RWPE2 (cell line): ENCODE measurements around the gene FAM50B.

Source experiments
- ATAC-seq: fragments of 200-7000 bp; cut with Tn5 transposase; 3 replicates; pipeline ENCODE4 v1.9.1; 2021; ENCODE audit warnings: low read depth
- DNase-seq: peaks from one replicate; pipeline ENCODE4 v3.0.0-alpha.2; 2020; ENCODE audit warnings: low spot score
- H3K27ac ChIP-seq: fragments of 450-650 bp; 2 replicates; pipeline ENCODE4 v1.5.1; 2017; ENCODE audit warnings: mild to moderate bottlenecking; ENCODE audit not compliant: poor library complexity, severe bottlenecking
- H3K27me3 ChIP-seq: fragments of 250-450 bp; sonication (Bioruptor Pico); 2 replicates; pipeline ENCODE4 v1.5.1; 2021; ENCODE audit warnings: mild to moderate bottlenecking, moderate library complexity; ENCODE audit not compliant: insufficient read depth, poor library complexity, severe bottlenecking
- H3K36me3 ChIP-seq: fragments of 250-450 bp; sonication (Bioruptor Pico); 2 replicates; pipeline ENCODE4 v1.5.1; 2020; ENCODE audit warnings: low read depth, mild to moderate bottlenecking, moderate library complexity
- H3K4me1 ChIP-seq: fragments of 250-450 bp; sonication (Bioruptor Pico); 2 replicates; pipeline ENCODE4 v1.5.1; 2021; ENCODE audit warnings: mild to moderate bottlenecking, moderate library complexity; ENCODE audit not compliant: insufficient read depth, poor library complexity, severe bottlenecking
- H3K4me3 ChIP-seq: fragments of 250-450 bp; sonication (Bioruptor Pico); 2 replicates; pipeline ENCODE4 v1.5.1; 2021; ENCODE audit warnings: mild to moderate bottlenecking, moderate library complexity; ENCODE audit not compliant: severe bottlenecking
- H3K9me3 ChIP-seq: fragments of 250-450 bp; sonication (Bioruptor Pico); 2 replicates; pipeline ENCODE4 v1.5.1; 2021; ENCODE audit warnings: mild to moderate bottlenecking, moderate library complexity; ENCODE audit not compliant: severe bottlenecking
- TF ChIP-seq, protein P1 (sequence below): fragments of 450-650 bp; IDR thresholded peaks from one replicate; pipeline ENCODE4 v1.5.1; 2017; ENCODE audit warnings: mild to moderate bottlenecking, moderate library complexity; ENCODE audit not compliant: poor library complexity, severe bottlenecking

The FAM50B gene

DNA sequence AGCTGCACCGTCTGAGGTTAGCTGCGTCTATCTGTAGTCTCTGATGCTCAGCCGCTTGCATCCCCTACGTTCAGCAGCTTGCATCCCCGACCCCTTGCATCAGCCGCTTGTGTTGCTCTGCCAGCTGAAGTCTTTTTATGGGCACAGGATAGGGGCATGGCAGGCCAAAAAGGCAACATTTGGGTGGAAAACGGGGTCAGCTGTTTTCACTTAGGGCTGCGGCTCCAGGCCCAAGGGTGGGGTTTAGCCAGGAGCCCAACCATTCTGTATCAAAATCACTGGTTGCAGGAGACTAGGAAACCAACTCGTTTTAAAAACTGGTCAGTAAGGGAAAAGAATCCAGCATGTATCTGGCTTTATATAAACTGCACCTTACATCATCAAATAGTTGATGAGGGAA, 49.9 kb downstream of the FAM50B start:
- peaks cover 11% of the 10 kb centered on the region for H3K4me1 ChIP-seq
- no peak for ATAC-seq
- H3K27ac ChIP-seq = no peak overlapping the region
- H3K27me3 ChIP-seq = no peaks in the 10 kb centered on the region
- DNase-seq = no peak
- TF ChIP-seq, protein P1, sequence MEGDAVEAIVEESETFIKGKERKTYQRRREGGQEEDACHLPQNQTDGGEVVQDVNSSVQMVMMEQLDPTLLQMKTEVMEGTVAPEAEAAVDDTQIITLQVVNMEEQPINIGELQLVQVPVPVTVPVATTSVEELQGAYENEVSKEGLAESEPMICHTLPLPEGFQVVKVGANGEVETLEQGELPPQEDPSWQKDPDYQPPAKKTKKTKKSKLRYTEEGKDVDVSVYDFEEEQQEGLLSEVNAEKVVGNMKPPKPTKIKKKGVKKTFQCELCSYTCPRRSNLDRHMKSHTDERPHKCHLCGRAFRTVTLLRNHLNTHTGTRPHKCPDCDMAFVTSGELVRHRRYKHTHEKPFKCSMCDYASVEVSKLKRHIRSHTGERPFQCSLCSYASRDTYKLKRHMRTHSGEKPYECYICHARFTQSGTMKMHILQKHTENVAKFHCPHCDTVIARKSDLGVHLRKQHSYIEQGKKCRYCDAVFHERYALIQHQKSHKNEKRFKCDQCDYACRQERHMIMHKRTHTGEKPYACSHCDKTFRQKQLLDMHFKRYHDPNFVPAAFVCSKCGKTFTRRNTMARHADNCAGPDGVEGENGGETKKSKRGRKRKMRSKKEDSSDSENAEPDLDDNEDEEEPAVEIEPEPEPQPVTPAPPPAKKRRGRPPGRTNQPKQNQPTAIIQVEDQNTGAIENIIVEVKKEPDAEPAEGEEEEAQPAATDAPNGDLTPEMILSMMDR = no peak
- no peaks in the 10 kb centered on the region for H3K36me3 ChIP-seq
- no peaks in the 10 kb centered on the region for H3K9me3 ChIP-seq
- H3K4me3 ChIP-seq = no peak overlapping the region

DNA sequence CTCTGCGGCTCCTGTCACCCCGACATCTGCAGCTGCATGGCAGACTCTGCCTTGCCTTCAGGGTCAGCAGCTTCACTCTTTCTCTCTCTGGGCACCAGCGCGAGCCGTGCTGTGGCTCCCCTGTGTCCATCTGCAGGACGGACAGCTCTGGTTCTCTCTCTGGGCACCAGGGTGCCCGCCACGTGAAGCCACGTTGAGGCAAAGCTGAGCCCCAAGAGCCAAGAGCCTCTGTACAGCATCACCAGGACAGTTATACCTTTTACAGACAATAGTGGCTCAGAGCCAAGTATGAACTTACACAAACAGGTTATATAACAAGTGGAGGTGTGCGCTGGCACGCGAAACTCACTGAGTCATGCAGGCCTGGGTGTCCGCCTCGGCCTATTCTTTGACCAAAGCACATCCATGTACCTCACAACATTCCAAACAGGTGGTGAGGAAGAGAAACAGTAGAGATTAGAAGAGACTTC, 50.8 kb downstream of the FAM50B start:
- ATAC-seq (peak; percentile 92), DNase-seq (peak; percentile 88)
- H3K36me3 ChIP-seq = no peaks in the 10 kb centered on the region
- TF ChIP-seq, protein P1 = no peak
- H3K4me1 ChIP-seq = peaks cover 11% of the 10 kb centered on the region
- H3K27ac ChIP-seq = no peak overlapping the region
- H3K9me3 ChIP-seq = no peaks in the 10 kb centered on the region
- no peak overlapping the region for H3K4me3 ChIP-seq
- no peaks in the 10 kb centered on the region for H3K27me3 ChIP-seq
